HCEC 1CT (cell line): ENCODE measurements around the gene KRTAP17-1.
"Not testable (repeated sequence)": the region's sequence is repeated elsewhere in the genome, so short reads cannot be mapped to it uniquely, and the experiment has no call there.

Source experiments
- DNase-seq: peaks from one replicate; pipeline ENCODE4 v3.0.0-alpha.2; 2017

Gene KRTAP17-1

GRCh38 chr17:41301916-41302901 lies 13.3 kb downstream of the KRTAP17-1 start, which contains the start of gene KRTAP29-1:
Gene KRTAP29-1, minus strand, starts transcription at chr17:41302851. Its CDS starts 0 bp downstream, at chr17:41302851.
- DNase-seq: no peak

DNA sequence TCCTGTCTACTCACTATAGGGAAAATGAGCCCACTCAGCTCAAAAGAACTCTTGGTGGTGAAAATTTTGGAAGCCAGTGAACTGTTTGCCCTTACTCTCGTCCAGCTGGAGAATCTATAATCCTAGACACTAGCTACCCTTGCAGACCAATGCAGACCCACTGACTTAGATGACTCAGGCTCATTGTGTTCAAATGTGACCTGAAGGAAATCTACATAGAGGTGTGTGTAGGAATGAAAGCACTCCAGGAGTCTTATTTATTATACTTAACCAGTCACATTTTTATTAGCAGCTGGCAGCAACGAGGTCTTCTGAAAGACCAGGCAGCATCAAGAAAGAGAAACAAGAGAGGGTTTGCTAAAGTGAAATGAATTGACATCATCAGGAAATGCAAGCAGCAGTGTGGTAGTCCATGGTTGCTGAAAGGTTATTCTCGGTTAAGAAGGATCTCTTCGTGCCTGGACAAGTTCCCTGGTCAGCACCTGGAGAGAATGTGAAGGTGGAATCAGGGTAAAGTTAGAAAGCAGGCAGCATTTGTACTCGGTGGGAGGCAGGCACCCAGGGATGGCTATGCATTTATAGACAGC lies 14.2 kb downstream of the KRTAP17-1 start:
- DNase-seq: no peak

DNA sequence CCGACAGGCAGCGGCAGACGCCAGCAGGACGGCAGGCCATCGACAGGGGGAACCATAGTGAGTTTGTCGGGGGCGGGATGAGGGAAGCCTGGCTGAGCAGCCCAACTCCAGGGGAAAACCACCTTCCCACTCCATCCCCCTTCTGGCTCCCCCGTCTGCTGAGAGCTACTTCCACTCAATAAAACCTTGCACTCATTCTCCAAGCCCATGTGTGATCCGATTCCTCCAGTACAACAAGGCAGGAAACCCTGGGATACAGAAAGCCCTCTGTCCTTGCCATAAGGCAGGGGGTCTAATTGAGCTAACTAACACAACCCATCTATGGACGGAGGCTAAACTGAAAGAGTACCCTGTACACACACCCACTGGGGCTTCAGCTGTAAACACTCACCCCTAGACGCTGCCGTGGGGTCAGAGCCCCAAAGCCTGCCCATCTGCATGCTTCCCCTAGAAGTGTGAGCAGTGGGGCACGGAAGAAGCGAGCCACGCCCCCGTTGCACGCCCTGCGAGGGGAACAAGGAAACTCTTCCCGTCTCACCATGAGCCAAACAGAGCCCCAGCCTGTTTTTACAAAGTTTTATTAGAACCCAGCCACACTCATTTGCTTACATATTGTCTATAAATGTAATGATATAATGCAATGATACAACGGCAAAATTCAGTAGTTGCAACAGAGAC lies 16.9 kb downstream of the KRTAP17-1 start:
- DNase-seq: no peak

DNA sequence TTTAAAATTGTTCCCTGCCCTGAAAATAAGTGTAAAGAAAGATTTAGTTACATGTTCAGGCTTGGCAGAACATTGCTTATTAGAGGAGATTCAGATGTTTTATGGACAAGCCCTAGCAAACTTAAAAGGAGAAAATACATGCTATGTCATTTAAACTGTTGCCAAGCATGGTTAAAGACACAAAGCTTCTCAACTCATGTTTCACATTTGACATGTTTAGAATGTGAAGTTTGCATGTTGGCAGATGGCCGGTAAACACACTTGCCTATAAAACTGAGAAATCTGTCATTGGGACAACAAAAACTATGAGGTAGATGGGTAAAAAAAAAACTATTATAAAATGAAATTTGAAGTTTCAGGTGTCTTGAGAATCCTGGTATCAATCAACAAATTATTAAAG lies 18.7 kb downstream of the KRTAP17-1 start:
- DNase-seq: no peak

DNA sequence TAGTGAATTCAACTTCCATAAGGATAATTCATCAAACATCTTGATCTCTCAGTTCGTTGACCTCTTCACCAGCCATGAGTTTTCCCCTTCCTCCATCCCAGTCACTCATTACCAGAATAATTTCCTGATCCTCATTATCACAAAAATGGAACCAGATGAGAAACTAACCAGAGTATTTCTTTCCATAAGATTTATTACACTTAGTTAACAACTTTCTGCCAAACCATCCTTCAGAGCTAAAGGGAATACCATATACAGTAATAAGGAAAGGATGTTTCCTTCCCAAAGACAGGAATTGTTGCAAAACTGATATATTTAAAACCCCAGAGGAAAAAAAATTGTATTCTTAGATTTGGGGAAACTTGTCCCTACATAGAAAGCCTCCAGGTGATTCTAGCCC lies 21.5 kb downstream of the KRTAP17-1 start:
- no peak for DNase-seq

GRCh38 chr17:41287050-41287449 lies 28.5 kb downstream of the KRTAP17-1 start:
- DNase-seq: no peak

GRCh38 chr17:41284546-41284945 lies 31.0 kb downstream of the KRTAP17-1 start:
- DNase-seq: peak; percentile 10

DNA sequence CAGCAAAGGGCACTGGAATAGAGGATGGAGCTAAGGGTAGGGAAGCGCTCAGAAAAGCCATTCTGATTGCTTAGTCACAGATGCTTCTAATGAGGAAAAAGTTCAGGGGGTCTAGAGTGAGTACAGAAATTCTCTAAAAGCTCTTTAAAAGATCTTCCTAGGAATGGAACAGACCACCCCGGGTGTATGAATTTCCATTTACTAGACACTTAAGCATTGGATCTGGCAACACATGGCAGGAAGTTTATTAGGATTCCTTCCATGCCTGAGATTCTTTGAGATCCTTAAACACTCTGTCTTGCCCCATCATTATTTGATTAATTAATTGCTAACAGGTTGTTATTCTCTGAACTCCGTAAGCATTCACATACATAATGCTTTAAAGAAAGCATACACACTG lies 31.5 kb downstream of the KRTAP17-1 start:
- peak; percentile 13 for DNase-seq

DNA sequence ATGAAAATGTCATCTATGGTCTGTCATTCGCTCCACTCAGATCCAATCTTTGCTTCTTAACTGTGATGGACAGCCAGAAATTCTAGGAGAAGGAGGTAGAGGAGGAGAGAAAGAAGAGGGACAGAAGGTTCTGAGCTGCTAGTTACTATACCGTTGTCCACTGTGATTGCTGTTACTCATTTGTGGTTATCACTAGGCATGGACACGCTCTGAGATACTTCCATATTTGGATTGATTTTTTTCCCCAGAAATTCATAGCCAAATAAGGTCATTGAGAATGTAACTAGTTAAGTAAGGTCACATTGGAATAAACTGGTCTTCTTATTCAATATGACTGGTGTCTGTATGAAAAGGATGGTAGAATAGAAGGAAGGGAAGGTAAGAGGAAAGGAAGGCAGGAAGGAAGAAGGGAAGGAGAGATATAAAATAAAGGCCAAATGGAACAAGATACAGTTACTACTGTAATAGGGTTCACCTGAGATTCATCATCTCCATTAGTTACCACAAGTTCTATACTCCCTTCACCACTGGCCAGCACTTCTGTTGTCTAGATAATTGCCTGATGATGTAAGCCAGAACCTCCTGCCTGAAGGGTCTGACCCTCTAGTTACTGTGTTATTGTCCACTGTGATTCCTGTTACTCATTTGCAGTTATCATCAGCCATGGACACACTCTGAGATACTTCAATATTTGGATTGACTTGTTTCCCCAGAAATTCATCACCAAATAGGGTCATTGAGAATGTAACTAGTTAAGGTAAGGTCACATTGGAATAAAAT lies 37.1 kb downstream of the KRTAP17-1 start:
- DNase-seq: peak; percentile 23

DNA sequence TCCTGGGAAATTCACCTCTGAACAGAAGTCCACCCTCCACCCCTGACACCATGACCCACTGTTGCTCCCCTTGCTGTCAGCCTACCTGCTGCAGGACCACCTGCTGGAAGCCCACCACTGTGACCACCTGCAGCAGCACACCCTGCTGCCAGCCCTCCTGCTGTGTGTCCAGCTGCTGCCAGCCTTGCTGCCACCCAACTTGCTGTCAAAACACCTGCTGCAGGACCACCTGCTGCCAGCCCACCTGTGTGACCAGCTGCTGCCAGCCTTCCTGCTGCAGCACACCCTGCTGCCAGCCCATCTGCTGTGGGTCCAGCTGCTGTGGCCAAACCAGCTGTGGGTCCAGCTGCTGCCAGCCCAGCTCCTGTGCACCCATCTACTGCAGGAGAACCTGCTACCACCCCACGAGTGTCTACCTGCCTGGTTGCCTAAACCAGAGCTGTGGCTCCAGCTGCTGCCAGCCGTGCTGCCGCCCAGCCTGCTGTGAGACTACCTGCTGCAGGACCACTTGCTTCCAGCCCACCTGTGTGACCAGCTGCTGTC lies 39.8 kb downstream of the KRTAP17-1 start, which contains the start of gene KRTAP9-7:
Gene KRTAP9-7 (plus strand): TSS at position 51 of the 543 bp plus-strand sequence. CDS start 0 bp downstream, at position 51.
- not testable (repeated sequence) for DNase-seq

DNA sequence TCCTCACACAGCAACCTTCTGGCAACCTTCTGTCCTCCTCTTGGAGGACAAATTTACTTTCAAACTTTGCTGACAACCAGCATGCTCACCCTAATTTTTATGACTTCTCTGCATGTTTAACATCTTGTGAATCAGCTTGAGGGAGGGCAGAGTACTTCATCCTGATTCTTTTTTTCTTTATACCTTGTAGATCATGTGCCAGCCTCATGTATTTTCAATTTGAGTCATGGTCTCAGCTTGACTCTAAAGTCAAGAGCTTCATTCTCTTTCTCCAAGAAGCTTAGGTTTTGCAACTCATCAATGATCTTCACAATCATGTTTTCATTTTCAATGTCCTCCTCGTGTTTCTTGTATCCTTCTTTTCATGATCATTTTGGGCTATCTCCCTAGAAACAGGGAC lies 43.7 kb downstream of the KRTAP17-1 start:
- DNase-seq: no peak

DNA sequence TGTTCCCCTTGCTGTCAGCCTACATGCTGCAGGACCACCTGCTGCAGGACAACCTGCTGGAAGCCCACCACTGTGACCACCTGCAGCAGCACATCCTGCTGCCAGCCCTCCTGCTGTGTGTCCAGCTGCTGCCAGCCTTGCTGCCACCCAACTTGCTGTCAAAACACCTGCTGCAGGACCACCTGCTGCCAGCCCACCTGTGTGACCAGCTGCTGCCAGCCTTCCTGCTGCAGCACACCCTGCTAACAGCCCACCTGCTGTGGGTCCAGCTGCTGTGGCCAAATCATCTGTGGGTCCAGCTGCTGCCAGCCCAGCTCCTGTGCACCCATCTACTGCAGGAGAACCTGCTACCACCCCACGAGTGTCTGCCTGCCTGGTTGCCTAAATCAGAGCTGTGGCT lies 44.2 kb downstream of the KRTAP17-1 start:
- DNase-seq: not testable (repeated sequence)

- DNase-seq: no peak
Measured at GRCh38 chr17:41267711-41268110, 47.8 kb downstream of the KRTAP17-1 start.

- no peak for DNase-seq
Measured at GRCh38 chr17:41265078-41265477, 50.4 kb downstream of the KRTAP17-1 start, which contains the start of gene KRTAP9-6. Gene KRTAP9-6, plus strand, starts transcription at chr17:41265378. Its CDS starts 0 bp downstream, at chr17:41265378.
